ENCODE results near the gene PACSIN1. TPM values are rescaled to one million over a fixed set of nuclear protein-coding genes. Genes with fewer than 3 reads are reported as not detected.
A peak's percentile ranks its signal among the peaks of the same experiment; 100 is the strongest.

PACSIN1 gene
- total RNA-seq, 2 donors from 2014 or later: 0.52 TPM; not detected in 1

GRCh38 chr6:34531580-34532201, 65.8 kb downstream of the PACSIN1 start:
- no peak overlapping the region for H3K27ac ChIP-seq
- intact Hi-C loops (cut with DNase I): no loop called here
- no peaks in the 10 kb centered on the region for H3K9me3 ChIP-seq
- H3K27me3 ChIP-seq: no peaks in the 10 kb centered on the region
- ATAC-seq (no peak), DNase-seq (peak in 2 of 4 donors; percentile 31 to 40)
- H3K36me3 ChIP-seq (replicated peaks in 1 of 2; ENCODE audit: insufficient read depth in 1 of 2, low read depth in 2 of 2): no peaks in the 10 kb centered on the region
- H3K4me1 ChIP-seq: peaks cover 11% of the 10 kb centered on the region
- TF ChIP-seq CTCF (IDR thresholded peaks at IDR 0.05) (no peak), POLR2A (IDR thresholded peaks at IDR 0.05) (peak in 1 of 3 donors; percentile 10)
- WGBS, 2 donors: 81 to 93% methylated on average over 29 of the region's 29 CpGs
- H3K4me3 ChIP-seq: no peak overlapping the region

DNA sequence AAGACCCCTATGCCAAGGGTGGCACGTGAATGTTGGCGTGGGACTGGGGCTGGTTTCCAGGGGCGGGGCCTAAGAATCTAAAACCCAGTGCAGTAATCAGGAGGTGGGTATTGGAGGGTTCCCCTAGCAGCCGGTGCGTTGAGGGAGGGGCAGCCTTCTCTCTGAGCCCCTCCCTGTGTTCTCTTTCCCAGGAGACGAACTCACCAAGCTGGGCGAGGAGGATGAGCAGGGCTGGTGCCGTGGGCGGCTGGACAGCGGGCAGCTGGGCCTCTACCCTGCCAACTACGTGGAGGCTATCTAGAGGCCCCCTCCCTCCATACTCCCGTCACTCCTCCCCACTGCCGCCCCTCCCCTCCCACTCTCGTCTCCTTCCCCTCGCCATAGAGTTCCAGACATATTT, 66.4 kb downstream of the PACSIN1 start:
- ATAC-seq (no peak), DNase-seq (no peak)
- Histone ChIP-seq H3K9me3 (no peaks in the 10 kb centered on the region), H3K27me3 (no peaks in the 10 kb centered on the region), H3K4me1 (peaks cover 11% of the 10 kb centered on the region), H3K4me3 (no peak overlapping the region), H3K36me3 (replicated peaks in 1 of 2; ENCODE audit: insufficient read depth in 1 of 2, low read depth in 2 of 2) (no peaks in the 10 kb centered on the region), H3K27ac (no peak overlapping the region)
- TF ChIP-seq POLR2A (IDR thresholded peaks at IDR 0.05) (no peak), CTCF (IDR thresholded peaks at IDR 0.05) (no peak)
- WGBS, 2 donors: 85 to 90% methylated on average over 15 of the region's 15 CpGs
- intact Hi-C loops (cut with DNase I): no loop called here

DNA sequence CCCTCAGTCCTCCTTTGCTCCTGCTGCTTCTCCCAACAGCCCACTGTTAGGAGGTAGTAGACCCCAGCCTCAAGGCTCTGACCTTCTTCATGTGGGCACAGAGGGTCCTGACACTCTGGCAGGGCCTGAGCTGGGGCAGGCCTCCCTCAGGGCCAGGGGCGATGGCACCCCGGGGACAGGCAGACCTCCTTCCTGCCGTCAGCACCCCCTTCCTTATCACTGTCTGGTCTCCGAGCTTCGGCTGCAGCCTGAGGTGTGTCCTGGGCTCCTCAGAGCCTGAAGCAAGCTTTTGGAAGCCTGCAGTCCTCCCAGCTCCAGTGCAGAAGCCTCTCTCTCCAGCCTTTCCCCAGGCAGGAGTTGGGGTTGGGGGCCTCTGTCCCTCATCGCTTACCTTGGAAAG, 68.3 kb downstream of the PACSIN1 start:
- intact Hi-C loops (cut with DNase I): no loop called here
- H3K9me3 ChIP-seq: no peaks in the 10 kb centered on the region
- H3K27me3 ChIP-seq: no peaks in the 10 kb centered on the region
- WGBS, 2 donors: 85 to 93% methylated on average over 5 to 6 of the region's 6 CpGs
- no peak for ATAC-seq
- no peaks in the 10 kb centered on the region for H3K36me3 ChIP-seq (replicated peaks in 1 of 2; ENCODE audit: insufficient read depth in 1 of 2, low read depth in 2 of 2)
- no peak overlapping the region for H3K27ac ChIP-seq
- no peak for TF ChIP-seq POLR2A (IDR thresholded peaks at IDR 0.05)
- no peak for TF ChIP-seq CTCF (IDR thresholded peaks at IDR 0.05)
- H3K4me1 ChIP-seq: peaks cover 8% of the 10 kb centered on the region
- H3K4me3 ChIP-seq: no peak overlapping the region
- DNase-seq: no peak

DNA sequence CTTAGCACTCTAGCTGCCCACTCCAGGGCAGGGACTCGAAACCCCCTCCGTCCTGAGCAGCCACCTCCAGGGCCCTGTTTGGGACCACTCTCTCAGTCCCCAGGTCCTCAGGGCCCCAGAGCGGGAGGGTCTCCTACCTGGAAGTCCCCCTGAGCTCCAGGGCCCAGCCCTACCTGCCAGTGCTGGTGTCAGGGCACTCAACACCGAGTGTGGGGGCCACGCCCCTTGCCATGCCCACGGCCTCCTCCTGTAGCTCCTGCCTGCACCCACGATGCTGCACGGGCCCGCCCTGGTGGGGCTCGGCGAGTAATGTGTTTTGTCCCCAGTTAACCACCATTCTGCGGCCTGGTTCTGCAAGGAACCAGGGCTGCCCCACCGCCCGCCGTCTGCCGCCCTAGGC, 68.8 kb downstream of the PACSIN1 start:
- Histone ChIP-seq H3K4me3 (no peak overlapping the region), H3K27ac (no peak overlapping the region), H3K27me3 (no peaks in the 10 kb centered on the region), H3K9me3 (no peaks in the 10 kb centered on the region), H3K4me1 (peaks cover 8% of the 10 kb centered on the region), H3K36me3 (replicated peaks in 1 of 2; ENCODE audit: insufficient read depth in 1 of 2, low read depth in 2 of 2) (no peaks in the 10 kb centered on the region)
- DNase-seq (no peak), ATAC-seq (no peak)
- TF ChIP-seq CTCF (IDR thresholded peaks at IDR 0.05) (no peak), POLR2A (IDR thresholded peaks at IDR 0.05) (no peak)
- 88 to 92% methylated on average over 12 to 13 of the region's 16 CpGs for WGBS, 2 donors
- intact Hi-C loops (cut with DNase I): no loop called here

DNA sequence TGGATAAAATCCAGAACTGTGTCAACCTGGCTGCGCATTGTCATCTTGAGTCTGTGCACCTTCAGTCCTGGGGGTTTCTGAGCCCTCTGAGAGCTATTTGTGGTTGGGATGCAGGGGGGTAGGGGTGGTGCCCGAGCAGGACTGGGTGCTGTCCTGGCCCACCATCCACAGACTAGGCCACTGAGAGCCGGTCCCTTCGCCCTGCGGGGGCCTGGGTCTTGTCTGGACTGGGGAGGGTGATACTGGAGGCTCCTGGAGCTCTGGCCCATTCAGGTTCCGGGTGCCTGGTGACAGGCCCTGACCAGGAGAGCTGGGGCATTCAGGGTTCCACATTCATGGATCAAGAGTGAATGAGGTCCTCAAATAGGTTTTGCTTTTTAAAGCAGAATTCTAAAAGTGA, 69.3 kb downstream of the PACSIN1 start:
- no peak overlapping the region for H3K4me3 ChIP-seq
- no peak for TF ChIP-seq CTCF (IDR thresholded peaks at IDR 0.05)
- no peak for TF ChIP-seq POLR2A (IDR thresholded peaks at IDR 0.05)
- H3K9me3 ChIP-seq: no peaks in the 10 kb centered on the region
- H3K4me1 ChIP-seq: peaks cover 8% of the 10 kb centered on the region
- ATAC-seq (no peak), DNase-seq (no peak)
- no peak overlapping the region for H3K27ac ChIP-seq
- intact Hi-C loops (cut with DNase I): no loop called here
- H3K36me3 ChIP-seq (replicated peaks in 1 of 2; ENCODE audit: insufficient read depth in 1 of 2, low read depth in 2 of 2): no peaks in the 10 kb centered on the region
- WGBS, 2 donors: 90 to 100% methylated on average over 1 to 6 of the region's 6 CpGs
- H3K27me3 ChIP-seq: no peaks in the 10 kb centered on the region
